HG02759 (cell line): ENCODE data around the gene RNF13.

Experiments used
- ATAC-seq: cut with Tn5 transposase; IDR thresholded peaks from one replicate; pipeline ENCODE4 v1.9.1; 2021; ENCODE audit warnings: mild to moderate bottlenecking, moderate library complexity; ENCODE audit not compliant: unreplicated experiment

RNF13 gene

GRCh38 chr3:149812606-149813366 lies at the start of gene RNF13:
RNF13 (plus strand) TSS chr3:149813215; CDS start chr3:149846027, 32,812 bp downstream.
- peak; percentile 92 for ATAC-seq

GRCh38 chr3:149763565-149764195 lies 49.3 kb upstream of the RNF13 start:
- no peak for ATAC-seq

GRCh38 chr3:149764302-149764701 lies 48.7 kb upstream of the RNF13 start:
- no peak for ATAC-seq

GRCh38 chr3:149765762-149766334 lies 47.2 kb upstream of the RNF13 start:
- ATAC-seq, result no peak

GRCh38 chr3:149767720-149768119 lies 45.3 kb upstream of the RNF13 start:
- ATAC-seq, result no peak

- no peak for ATAC-seq
Observed at GRCh38 chr3:149768704-149769103, 44.3 kb upstream of the RNF13 start.

- no peak for ATAC-seq
Observed at GRCh38 chr3:149770246-149770645, 42.8 kb upstream of the RNF13 start.

- peak; percentile 67 for ATAC-seq
Observed at GRCh38 chr3:149771652-149772271, 41.3 kb upstream of the RNF13 start.

- no peak for ATAC-seq
Observed at GRCh38 chr3:149772861-149773260, 40.2 kb upstream of the RNF13 start.

GRCh38 chr3:149776170-149776569 lies 36.8 kb upstream of the RNF13 start:
- ATAC-seq, result no peak

- ATAC-seq, result no peak
Observed at GRCh38 chr3:149777414-149778214, 35.4 kb upstream of the RNF13 start.

- no peak for ATAC-seq
Observed at GRCh38 chr3:149781211-149781610, 31.8 kb upstream of the RNF13 start.

- ATAC-seq, result no peak
Observed at GRCh38 chr3:149781741-149782140, 31.3 kb upstream of the RNF13 start.

- ATAC-seq, result no peak
Observed at GRCh38 chr3:149783576-149783975, 29.4 kb upstream of the RNF13 start.

GRCh38 chr3:149784064-149784704 lies 28.8 kb upstream of the RNF13 start:
- ATAC-seq, result no peak

- ATAC-seq, result no peak
Observed at GRCh38 chr3:149790268-149790667, 22.7 kb upstream of the RNF13 start.

GRCh38 chr3:149790698-149791097 lies 22.3 kb upstream of the RNF13 start:
- no peak for ATAC-seq

- ATAC-seq, result no peak
Observed at GRCh38 chr3:149792452-149793270, 20.4 kb upstream of the RNF13 start, which contains the start of gene ANKUB1. ANKUB1 (minus strand) TSS chr3:149792554; CDS start chr3:149792366, 188 bp downstream.

- no peak for ATAC-seq
Observed at GRCh38 chr3:149796026-149796425, 17.0 kb upstream of the RNF13 start.
